ENCODE data around the gene BRSK2.

The BRSK2 gene

DNA sequence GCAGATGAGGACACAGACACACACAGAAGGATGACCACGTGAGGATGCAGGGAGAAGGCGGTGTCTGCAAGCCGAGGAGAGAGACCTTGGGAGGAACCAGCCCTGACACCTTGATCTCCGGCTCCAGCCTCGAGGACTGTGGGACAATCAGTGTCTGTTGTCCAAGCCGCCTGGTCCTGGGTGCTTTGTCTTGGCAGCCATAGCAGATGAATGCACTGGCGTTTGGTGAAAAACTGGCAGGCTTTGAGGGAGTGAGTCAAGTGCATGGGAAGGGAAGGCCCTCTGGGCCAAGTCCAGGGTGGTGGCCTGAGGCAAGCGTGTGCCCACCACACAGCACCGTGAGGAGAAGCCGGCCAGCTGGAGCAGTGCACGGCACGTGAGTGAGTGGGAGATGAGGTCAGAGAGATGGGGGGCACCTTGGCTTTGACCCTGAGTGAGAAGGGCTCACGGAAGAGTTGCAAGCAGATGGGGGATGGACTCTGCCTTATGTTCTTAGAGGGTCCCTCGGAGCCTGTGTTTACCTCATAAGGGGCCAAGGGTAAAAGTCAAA lies 12.4 kb upstream of the BRSK2 start:
- no peak for DNase-seq

DNA sequence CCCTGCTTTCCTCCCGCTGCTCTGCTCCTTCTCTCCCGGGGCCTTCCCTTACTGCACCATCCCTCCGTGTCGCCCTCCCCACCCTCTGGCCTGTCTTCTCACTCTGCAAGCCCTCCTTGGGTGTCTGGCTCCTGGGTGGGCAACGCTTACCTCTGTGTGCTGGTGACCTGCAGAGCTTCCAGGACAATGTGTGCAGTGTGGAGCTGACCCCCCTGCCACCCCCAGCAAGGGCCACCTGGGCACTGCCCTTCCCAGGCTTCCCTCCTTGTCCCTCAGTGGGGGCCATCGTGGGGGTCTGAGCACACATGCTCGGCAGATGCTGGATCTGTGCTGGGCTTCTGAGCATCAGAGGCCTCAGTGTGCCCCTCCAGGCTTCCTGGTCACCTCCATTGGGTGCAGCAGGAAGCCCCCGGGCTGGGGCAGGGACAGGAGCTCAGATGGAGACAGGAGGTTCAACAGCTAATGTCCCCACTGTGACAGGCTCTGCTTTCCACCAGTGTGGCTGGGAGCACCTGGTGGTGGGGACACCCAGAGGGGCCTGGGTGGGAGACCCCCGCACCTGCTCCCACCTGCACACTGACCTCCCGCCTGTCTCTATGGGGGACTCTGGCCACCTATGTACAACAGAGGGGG lies 7.8 kb upstream of the BRSK2 start:
- no peak for DNase-seq

DNA sequence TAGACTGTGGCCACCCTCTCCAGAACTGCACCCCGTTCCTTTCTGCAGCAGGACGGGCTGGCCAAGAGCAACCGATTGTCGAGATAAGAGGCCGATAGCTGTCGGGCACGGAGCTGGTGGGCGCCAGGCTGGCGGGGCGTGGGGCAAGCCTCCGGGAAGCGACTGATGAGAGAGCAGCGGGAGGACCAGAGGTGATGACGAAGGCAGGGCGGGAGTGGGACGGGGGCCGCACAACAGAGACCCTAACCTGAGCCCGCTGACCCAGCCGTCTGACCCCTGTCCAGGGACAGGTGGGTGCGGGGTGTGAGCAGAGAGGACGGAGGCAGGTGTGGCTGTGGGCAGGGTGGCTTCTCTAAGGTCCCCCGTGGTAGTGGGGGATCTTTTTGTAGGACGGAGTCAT lies 7.3 kb upstream of the BRSK2 start:
- no peak for DNase-seq

DNA sequence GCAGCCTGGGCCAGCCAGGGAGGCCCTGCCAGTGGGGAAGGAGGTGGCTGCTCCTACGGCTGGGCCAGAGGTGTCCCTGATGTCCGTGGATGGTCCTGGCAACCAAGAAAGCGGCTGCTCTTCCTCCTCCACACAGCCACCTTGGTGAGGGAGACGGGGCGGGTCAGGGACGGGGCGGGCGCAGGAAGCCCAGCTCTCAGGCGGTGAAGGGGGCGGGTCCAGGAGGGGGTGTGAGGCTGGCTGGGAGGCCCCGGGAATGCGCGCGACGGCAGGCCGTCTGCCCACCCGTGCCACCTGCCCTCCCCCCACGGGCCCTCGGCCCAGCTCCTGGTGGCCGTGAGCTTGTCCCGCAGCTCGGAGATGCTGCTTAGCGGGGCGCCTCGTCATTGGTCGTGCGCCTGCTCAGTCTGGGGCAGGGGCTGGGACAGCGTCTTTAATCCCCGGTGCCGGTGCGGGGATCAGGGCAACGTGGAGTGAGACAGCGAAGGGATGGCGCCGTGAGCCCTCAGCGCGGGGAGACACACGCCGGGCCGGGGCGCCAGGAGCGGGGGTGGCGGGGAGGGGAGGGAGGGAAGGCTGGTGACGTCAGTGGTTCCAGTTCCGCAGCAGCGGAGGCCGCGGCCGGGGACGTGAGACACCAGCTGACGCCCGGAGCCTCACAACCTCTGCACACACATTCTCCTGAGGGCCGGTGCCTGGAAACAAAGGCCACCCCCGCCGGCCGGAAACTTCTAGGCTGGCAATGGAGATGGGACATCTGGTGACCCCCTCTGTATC lies 6.7 kb upstream of the BRSK2 start:
- DNase-seq = peak; percentile 91

DNA sequence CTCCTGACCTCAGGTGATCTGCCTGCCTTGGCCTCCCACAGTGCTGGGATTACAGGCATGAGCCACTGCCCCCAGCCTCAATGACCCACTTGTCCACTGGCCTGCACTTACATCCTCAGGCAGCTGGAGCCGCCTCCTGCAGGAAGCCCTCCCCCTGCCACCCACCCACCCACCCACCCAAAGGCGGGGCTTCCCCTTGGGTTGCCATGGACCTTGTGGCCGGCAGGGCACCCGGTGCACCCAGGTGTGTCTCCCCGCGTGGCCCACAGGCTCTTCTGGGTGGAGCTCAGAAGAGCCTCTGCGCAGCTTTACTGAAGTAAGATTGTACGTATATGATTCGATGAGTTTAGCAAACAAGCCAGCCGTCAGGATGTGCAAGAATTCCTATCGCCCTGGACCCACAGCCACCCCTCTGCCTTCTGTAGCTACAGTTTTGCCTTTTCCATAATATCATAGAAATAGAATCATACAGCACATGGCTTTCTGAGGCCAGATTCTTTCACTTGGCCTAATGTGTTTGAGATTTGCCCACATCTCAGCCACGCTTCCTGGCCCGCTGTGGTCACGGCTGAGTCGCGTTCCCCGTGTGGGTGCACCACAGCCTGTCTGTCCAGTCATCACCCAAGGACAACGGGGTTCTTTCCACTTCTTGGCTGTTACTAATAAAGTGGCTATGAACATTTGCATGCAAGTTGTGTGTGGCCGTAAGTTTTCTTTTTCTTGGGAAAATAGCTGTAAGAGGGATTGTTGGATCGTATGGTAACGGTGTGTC lies 5.3 kb upstream of the BRSK2 start:
- no peak for DNase-seq

DNA sequence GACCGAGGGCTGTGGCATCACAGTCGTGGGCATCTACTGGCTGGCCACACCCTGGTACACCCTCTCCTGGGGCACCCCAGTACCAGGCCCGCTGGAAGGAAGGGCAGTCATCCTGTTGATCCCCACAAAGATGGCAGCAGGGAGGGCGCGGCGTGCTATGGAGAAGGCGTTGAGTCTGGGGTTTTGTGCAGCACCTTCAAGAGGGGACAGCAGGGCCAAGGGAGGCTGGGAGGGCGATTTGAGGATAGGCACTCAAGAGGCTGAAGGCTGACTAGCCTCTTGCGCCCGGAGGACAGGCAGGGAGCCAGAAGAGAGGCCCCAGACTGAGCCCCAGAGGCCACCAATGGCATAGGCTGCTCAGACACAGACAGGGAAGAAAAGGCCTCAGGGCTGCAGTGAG lies 2.2 kb upstream of the BRSK2 start:
- no peak for DNase-seq

DNA sequence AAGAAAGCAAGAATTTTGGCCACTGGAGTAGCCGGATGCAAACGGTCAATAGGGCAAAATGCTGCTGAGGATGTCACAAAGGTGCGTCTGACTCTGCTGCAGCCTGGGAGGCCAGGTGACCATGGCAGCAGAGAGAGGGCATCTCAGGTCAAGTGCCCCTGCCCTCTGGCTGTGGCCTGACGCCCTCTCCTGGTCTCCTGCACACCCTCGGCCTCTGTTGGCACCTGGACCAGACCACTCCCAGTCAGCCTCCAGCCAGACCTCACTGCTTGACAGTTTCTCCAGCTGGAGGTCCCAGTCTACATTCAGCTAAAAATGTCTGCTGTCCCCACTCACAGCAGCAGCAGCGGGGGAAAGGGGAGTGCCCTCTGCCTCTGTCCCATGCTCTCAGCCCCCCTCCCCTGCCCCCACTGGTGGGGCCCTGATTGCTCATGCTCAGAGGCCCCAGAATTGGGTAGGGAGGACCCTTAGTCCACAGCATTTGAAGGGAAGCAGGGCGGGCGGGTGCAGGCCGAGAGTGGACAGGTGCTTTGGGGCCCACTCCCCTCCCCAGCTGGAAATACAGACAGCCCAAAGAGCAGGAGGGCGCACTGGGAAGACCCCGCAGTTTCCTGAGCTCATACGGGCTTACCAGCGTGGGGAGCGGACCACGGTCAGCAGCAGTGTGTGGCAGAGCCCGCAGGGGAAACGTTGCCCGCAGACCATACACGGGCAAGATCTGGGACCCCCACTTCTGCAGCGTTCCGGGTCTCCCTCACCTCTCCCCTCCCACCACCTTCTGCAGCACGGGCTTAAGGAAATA lies 1.6 kb upstream of the BRSK2 start:
- DNase-seq = no peak

DNA sequence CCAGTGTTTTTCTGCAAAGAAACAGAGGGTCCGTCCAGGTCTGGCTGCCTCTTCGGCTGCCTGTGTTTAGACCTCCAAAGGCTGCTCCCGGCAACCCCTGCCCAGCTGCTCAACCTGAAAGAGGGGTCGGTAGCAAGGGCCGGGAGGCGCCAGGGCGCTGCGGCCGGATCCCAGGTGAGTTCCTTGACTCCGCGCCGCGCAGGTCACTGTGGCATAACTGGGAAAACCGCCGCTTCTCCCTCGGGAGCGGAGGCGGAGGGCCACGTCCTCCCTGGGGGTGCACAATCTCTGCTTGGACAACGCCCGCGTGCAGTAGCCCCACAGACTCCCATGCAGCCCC lies 1.0 kb upstream of the BRSK2 start:
- DNase-seq = no peak

DNA sequence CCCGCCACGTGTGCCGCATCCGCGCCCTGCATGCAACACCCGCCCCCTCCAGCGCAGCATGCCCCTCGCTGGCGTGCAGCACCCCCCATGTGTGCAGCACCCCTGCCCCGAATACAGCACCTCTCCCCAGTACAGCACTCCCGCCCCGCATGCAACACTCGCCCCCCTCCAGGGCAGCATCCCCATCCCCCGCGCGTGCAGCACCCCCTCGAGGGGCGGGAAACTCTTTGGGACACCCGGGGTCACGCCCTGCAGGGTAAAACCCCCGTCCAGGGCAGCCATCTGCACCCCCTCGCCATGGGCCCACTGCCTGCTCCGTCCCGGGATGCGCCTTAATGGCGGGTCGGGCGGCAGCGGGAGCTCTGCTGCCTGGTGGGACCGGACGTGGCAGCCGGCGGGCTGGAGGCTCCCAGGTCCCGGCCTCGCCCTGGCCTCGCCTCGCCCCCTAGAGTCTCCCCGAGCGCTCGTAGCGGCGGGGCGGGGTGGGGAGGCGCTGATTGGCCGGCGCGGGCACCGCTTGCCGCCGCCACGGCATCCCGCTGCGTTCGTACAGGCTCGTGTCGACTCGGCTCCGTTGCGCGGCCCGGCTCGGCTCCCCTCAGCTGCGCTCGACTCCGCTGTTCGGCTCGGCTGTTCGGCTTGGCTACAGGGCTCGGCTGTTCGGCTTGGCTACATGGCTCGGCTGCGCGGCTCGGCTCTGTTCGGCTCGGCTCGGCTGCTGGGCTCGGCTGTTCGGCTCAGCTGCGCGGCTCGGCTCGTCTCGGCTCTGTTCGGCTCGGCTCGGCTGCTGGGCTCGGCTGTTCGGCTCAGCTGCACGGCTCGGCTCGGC lies 417 bp upstream of the BRSK2 start:
- DNase-seq = peak; percentile 98

DNA sequence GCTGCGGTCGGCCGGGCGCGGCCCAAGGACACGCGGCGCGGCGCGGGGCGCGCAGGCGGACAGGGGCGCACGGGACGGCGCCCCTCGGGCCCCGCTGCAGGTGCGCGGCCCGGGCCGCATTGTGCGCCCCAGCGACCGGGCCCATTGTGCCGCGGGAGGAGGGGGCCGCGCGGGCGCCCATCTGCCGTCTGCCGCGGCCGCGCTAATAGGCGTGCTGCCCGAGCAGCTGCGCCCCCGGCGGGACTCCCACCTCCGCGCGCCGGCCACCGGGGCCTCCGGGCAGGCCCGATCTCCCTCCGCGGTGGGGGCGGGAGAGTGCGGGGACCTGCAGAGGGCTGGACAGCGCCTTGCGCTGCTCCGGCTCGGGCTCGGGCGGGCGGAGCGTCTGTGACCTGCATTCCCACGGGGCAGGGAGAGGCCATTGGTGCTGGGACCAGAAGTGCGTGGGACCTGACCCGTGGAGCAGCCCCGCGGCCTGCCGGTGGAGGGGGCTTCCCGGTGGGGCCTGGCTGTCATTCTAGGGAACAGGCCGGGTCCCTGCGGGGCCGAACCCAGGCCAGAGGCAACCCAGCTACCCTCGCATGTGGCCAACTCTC lies 933 bp downstream of the BRSK2 start:
- DNase-seq = no peak

DNA sequence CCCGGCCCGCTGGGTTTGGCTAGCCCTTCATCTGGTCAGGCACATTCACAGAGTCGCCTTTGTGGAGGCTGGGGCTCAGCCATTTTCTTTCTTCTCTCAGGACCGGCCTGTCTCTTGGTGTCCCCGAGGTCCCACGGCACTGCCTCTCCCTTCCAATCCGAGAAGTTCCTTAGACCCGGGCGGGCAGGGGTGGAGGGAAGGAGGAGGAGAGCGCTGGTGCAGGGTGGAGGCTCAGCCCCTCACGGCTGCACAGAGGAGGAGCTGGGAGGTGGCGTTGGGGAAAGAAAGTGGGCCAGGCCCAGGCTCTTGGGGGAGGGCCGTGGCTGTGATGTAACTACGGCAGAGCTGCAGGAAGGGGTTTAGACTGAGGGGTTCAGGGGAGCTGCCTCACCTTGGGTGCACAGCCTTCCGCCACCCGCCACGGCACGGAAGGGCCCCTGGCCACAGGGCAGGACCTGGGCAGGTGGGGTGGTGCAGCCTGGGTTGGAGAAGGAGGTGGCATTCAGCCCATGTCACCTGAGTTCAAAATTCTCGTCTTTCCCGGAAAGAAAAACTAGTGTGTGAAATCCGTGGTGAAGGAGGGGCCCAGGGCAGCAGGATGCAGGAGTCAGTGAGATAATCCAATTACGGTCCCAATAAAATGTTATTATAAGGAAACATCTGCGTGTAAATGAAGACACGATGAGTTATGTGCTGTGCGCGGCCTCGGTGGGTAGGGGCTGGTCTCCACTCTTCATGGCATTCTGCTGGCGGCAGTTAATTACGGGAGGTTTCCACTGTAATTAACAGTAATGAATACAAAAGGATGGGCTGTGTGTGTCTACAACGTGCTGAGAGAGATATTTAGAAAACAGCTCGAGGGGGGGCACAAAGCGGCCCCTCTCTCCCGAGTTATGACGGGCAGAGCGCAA lies 1.7 kb downstream of the BRSK2 start:
- DNase-seq = no peak

DNA sequence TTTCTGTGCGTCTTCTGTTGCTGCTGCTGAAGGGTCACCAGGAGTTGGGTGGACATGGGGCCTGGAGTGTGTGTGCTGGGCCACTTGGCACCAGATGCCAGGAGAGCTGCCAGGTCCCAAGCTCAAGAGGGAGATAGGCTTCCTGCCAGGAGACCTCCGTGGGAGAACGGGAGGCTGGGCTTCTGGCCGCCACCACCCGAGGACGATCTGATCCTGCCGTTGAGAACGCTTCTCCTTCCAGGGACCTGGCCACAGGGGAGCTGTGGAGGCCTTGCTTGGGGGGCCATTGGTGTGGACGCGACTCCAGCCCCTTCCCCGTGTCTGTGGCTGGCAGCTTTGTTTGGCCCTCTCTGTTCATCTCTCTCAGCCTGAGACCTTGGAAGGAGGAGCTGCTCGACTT lies 2.4 kb downstream of the BRSK2 start:
- no peak for DNase-seq

DNA sequence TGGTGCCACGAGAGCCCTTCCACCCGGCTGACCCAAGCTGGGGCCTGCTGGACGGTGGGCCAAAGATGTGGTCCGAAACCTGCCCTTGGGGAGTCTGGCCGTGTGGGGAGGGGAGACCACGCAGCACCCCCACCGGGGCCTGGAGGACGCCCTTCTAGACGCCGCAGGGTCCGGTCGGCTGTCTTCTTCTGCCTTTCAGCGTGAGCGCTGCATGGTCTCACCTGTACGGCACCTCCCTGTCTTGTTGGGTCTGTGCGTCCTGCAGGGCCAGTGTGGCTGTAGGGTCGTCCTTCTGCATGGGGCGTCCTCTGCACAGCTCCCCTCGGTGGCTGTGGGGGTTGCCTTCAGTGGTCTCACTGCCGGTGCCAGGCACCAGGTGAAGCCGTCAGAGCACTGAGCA lies 2.8 kb downstream of the BRSK2 start:
- no peak for DNase-seq

DNA sequence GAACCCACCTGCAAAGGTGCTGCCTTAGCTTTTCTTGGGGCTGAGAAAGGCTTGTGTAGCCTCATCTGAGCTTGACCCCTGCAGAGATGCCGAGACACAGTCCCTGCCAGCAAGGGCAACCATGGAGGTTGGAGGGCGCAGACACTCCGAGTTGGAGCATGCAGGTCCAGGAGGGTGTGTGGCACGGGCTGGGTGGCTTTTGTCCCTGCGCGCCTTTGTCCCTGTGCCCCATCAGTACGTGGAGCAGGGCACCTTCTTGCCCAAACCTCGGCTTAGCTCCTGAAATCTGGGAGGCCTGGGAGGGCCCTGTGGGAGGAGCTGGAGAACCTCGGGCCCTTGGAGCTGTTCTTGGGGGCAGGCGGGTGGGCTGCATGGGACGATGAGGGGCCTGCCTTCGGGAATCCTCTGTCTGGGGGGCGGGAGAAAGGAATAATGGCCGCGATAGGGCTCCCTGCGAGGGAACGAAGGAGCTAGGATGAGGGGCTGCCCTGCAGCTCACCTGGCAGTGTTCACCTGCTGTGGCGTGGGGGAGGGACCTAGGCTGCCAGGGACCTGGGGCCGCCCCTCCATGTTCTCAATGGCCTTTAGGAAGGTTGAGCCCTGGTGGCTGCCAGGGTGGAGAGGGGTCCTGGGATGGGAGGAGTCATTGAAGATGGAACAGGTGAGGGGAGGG lies 3.4 kb downstream of the BRSK2 start:
- DNase-seq = no peak

DNA sequence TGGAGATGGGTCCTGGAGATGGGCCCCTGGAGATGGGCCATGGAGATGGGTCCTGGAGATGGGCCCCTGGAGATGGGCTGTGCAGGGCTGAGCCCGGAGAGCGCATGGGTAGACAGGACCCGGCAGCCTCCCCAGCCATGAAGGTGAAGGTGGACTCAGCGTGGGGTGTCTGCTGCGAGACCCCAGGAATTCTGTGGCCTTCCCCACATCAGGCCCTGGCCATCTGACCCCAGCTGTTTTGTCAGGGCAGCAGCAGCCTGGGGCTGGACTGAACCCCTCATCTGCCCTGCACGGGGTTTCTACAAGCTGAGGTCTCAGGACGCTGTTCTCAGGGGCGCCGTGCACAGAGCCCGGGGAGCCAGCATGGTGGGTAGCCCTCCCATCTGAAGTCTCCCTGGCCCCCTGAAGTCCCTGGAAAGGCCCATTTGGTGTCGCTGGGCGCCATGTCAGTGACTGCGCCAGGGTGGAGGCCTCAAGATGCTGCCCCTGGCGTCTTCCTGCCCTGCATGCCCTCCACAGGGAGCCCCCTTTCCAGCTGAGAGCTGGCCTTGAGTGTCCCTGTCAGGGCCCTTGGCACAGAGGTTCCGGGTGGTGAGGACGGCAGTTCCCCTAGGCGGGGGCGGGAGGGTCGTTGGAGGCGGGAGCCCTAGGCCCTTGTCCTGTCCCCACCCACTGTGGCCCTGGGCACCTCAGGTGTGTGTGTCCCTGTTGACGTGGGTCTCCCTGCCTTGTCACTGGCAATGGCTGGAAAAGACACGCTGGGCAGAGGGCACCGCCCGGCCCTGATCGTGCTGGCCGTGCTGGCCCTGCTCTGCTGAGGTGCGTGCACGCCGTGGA lies 5.4 kb downstream of the BRSK2 start:
- DNase-seq = no peak

DNA sequence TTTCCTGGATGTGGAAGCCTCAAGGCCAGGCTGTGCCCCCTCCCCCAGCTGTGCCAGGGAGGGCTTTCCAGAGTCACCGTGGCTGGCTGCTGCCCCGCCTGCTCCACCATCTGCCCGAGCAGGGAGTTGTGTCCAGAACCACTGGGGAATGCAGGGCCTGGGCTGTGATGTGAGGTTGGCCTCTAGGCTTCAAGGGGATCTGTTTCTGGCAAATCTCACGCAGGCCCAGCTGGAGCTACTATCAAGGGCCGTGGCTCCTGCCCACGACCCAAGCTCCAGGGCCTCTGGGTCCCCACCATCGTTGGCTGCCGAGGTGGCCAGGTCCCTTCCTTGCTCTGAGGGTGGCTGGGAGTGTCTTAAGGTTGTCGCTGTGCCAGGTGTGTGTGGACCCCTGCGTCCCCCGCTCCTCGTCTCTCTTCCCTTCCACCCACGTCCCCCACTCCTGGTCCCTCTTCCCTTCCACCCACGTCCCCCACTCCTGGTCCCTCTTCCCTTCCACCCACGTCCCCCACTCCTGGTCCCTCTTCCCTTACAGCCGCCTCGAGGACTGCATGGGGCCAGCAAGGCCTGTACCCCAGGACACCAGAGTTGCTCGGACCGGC lies 6.1 kb downstream of the BRSK2 start:
- DNase-seq = no peak

DNA sequence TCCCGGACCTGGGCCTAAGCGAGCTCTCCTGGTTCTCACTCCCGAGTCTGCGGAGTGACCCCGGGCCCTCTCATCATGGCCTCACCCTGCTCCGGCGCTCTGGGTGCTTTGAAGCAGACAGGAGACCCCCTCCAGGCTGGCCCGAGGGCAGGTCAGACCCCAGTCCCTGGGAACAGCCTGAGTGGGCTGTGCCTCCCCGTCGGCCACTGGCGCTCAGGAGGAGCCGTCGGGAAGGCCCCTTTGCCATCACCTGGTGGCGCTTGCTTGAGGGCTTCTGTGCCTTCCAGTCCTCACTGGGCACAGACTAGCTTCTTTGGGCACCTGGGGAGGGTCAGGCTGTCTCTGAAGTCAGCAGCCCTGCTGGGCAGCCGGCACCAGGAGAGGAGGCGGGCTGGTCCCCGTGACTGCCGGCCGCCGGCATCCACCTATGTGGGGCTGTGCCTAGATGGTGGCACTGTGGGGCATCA lies 6.7 kb downstream of the BRSK2 start:
- DNase-seq = no peak

DNA sequence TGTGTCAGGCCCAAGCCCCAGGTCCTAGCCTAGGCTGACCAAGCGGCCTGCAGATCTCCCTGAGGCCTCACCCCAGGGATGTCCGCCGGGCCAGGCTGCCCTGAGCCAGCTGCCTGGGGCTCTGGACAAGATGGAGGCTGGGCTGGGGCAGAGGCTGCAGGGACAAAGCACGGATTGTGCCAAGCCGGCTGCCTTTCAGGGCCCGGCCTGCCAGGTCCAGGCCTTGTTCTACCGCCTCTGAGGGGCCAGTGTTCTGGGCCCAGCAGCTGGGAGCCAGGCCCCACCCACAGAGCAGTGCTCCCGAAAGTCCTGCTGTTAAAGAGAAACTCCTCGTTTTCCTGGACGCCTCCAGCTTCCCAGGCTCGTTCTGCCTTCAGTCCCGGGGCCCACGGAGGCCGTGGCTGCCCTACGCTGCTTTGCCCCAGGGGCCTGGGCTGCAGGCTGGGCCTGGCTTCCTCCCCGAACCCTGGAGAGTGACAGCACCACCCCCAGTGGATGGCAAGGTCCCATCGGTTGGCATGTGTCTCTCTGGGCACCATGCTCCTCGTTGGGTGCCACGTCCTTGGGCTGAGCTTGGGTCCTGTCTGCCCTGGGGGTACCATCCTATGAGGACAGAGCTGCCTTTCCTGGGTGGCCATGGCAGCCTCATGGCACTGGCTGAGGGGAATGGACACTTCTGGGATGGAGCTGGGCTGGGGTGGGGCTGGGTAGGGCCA lies 7.6 kb downstream of the BRSK2 start:
- DNase-seq = no peak
